K562 (cell line): ENCODE results near the gene FOXA3. TPM values are rescaled to one million over a fixed set of nuclear protein-coding genes. Genes with fewer than 3 reads are reported as not detected.

Experiments
- CXXC5 ChIP-seq: fragments of 250-450 bp; sonication (Bioruptor Pico); IDR thresholded peaks from 2 replicates; pipeline ENCODE4 v1.8.0; 2022; ENCODE audit warnings: inconsistent platforms, mild to moderate bottlenecking, moderate library complexity
- HDAC6 ChIP-seq: IDR thresholded peaks from 2 replicates; pipeline ENCODE4 v1.6.1; 2012; ENCODE audit warnings: low read depth, mild to moderate bottlenecking, control low read depth, inconsistent platforms, low read length, moderate library complexity
- ILK ChIP-seq: fragments of 450-650 bp; IDR thresholded peaks from 2 replicates; pipeline ENCODE4 v1.6.1; 2016; ENCODE audit warnings: missing genetic modification characterization, low read depth, mild to moderate bottlenecking, missing compliant biosample characterization, moderate library complexity, borderline replicate concordance
- MEIS2 ChIP-seq: fragments of 450-650 bp; IDR thresholded peaks from 2 replicates; pipeline ENCODE4 v1.6.1; 2014; ENCODE audit warnings: mild to moderate bottlenecking; ENCODE audit not compliant: partially characterized antibody
- NR4A1 ChIP-seq, 2 experiments: fragments of 250-450 bp in 1 of 2; fragments of 450-650 bp in 1 of 2; sonication (Bioruptor Pico) in 1 of 2; IDR thresholded peaks; 2 replicates each; pipeline versions ENCODE4 v1.4.0 to v1.6.1; 2016 to 2020; ENCODE audit warnings: mild to moderate bottlenecking in 2 of 2, missing compliant biosample characterization in 1 of 2, missing genetic modification characterization in 1 of 2, moderate library complexity in 1 of 2
- STAG1 ChIP-seq: sonication (generic); formaldehyde crosslinking; IDR thresholded peaks from 2 replicates; pipeline ENCODE4 v1.5.0; 2020; ENCODE audit warnings: missing genetic modification reagents, borderline replicate concordance
- STAT5B ChIP-seq: fragments of 250-450 bp; sonication (Bioruptor Pico); IDR thresholded peaks from 2 replicates; pipeline ENCODE4 v1.8.0; 2021; ENCODE audit warnings: mild to moderate bottlenecking, inconsistent platforms
- STAT6 ChIP-seq: sonication (generic); formaldehyde crosslinking; IDR thresholded peaks from 2 replicates; pipeline ENCODE4 v1.8.1; 2023; ENCODE audit warnings: mild to moderate bottlenecking, missing genetic modification reagents
- TEAD1 ChIP-seq, 2 experiments: fragments of 450-650 bp in 1 of 2; sonication (generic) in 1 of 2; formaldehyde crosslinking; IDR thresholded peaks; 2 replicates each; pipeline versions ENCODE4 v1.4.0 to v1.8.0; 2020 to 2022; ENCODE audit warnings: mild to moderate bottlenecking in 2 of 2, missing genetic modification reagents in 1 of 2
- ZC3H8 ChIP-seq: fragments of 450-650 bp; IDR thresholded peaks from 2 replicates; pipeline ENCODE4 v1.6.1; 2017
- ZNF23 ChIP-seq: fragments of 250-450 bp; sonication (Bioruptor Pico); IDR thresholded peaks from 2 replicates; pipeline ENCODE4 v1.4.0; 2020; ENCODE audit warnings: mild to moderate bottlenecking
- ZNF280A ChIP-seq: fragments of 450-650 bp; IDR thresholded peaks from 2 replicates; pipeline ENCODE4 v1.6.1; 2018; ENCODE audit warnings: mild to moderate bottlenecking, low read depth; ENCODE audit not compliant: partially characterized antibody
- ZNF444 ChIP-seq: fragments of 250-450 bp; sonication (Bioruptor Pico); IDR thresholded peaks from 2 replicates; pipeline ENCODE4 v1.4.0; 2020; ENCODE audit warnings: mild to moderate bottlenecking, moderate library complexity
- ZNF561 ChIP-seq: fragments of 450-650 bp; formaldehyde crosslinking; conservative IDR thresholded peaks from 2 replicates; pipeline ENCODE4 v1.4.0; 2020; ENCODE audit warnings: mild to moderate bottlenecking, moderate library complexity
- polyA plus RNA-seq, 8 experiments: library from polyadenylated mRNA; depleted of rRNA in 4 of 8; stranded (reverse) in 5 of 8; unstranded in 3 of 8; fragments of >200 nt; fragmentation: Nextera tagmentation in 2 of 8; fragmentation: Illumina TruSeq in 1 of 8; extraction: Ambion mirVana in 2 of 8; extraction: Trizol in 1 of 8; gene quantifications; 2 replicates each; pipeline versions ENCODE4 v1.2.1 to v1.2.3, GENCODE V29; 2011 to 2014; ENCODE audit warnings: inconsistent platforms in 1 of 8, missing spikeins in 1 of 8
- total RNA-seq, 7 experiments: library from RNA; depleted of rRNA in 6 of 7; stranded (reverse); fragments of >200 nt in 6 of 7; fragmentation: Illumina TruSeq in 2 of 7; extraction: Trizol in 2 of 7; gene quantifications; 2 replicates each; pipeline versions ENCODE4 v1.2.1 to v1.2.3, GENCODE V29; 2011 to 2021; ENCODE audit warnings: low replicate concordance in 1 of 7

The FOXA3 gene
- total and polyA plus RNA-seq, 9 of the 15 experiments (the other 6 are each of a cell fraction or from before 2014, with no cell fraction given): 1.3 to 15.5 (median 4.7) TPM

GRCh38 chr19:45876411-45877197 is 12.5 kb downstream of the FOXA3 start (continued):
- TF ChIP-seq STAT6 (no peak), STAT5B (CRISPR knock-in tag) (no peak), ZNF444 (CRISPR knock-in tag) (no peak), ZC3H8 (peak; percentile 75; the same call in 1 of the 2 replicates), ZNF280A (no peak), NR4A1 (CRISPR knock-in tag; IDR thresholded peaks at IDR 0.05) (no peak), NR4A1 (tag; IDR thresholded peaks at IDR 0.05) (no peak), HDAC6 (no peak), CXXC5 (CRISPR knock-in tag) (peak; percentile 70), ILK (tag) (no peak), TEAD1 (CRISPR knock-in tag; IDR thresholded peaks at IDR 0.05) (no peak), MEIS2 (no peak), ZNF561 (CRISPR knock-in tag) (no peak), ZNF23 (no peak), STAG1 (CRISPR knock-in tag) (no peak)
